Lung (tissue), 12 donors: ENCODE measurements around the gene XBP1. TPM values are rescaled to one million over a fixed set of nuclear protein-coding genes. Genes with fewer than 3 reads are reported as not detected.

Experiments used
- ATAC-seq: fragments of 200-7000 bp; cut with Tn5 transposase; one replicate; pipeline ENCODE4 v1.9.1; 2020; ENCODE audit warnings: moderate number of reproducible peaks; ENCODE audit not compliant: insufficient read depth, low FRiP score
- DNase-seq, 3 donors: peaks; one replicate each; pipeline ENCODE4 v3.0.0-alpha.2; 2013 to 2017
- H3K27ac ChIP-seq, 2 donors: one replicate each; pipeline ENCODE4 v1.5.1; 2013; ENCODE audit warnings: mild to moderate bottlenecking in 2 of 2, moderate library complexity in 2 of 2, control low read depth in 1 of 2, inconsistent platforms in 1 of 2, low read depth in 1 of 2, low read length in 1 of 2
- H3K27me3 ChIP-seq, 3 donors: one replicate each; pipeline ENCODE4 v1.5.1; 2013; ENCODE audit warnings: low read length in 2 of 3; ENCODE audit not compliant: control insufficient read depth in 3 of 3, insufficient read depth in 3 of 3
- H3K36me3 ChIP-seq, 4 donors: one replicate each; pipeline ENCODE4 v1.5.1; 2013; ENCODE audit warnings: low read length in 4 of 4, mild to moderate bottlenecking in 1 of 4, moderate library complexity in 1 of 4; ENCODE audit not compliant: control insufficient read depth in 4 of 4, insufficient read depth in 4 of 4
- H3K4me1 ChIP-seq, 5 donors: one replicate each; pipeline ENCODE4 v1.5.1; 2013; ENCODE audit warnings: low read length in 5 of 5, mild to moderate bottlenecking in 2 of 5, moderate library complexity in 1 of 5; ENCODE audit not compliant: control insufficient read depth in 5 of 5, insufficient read depth in 5 of 5
- H3K4me3 ChIP-seq: one replicate; pipeline ENCODE4 v1.5.1; 2013; ENCODE audit warnings: mild to moderate bottlenecking, control low read depth, moderate library complexity
- H3K9ac ChIP-seq, 2 donors: one replicate each; pipeline ENCODE4 v1.5.1; 2013; ENCODE audit warnings: low read length in 2 of 2, control low read depth in 1 of 2; ENCODE audit not compliant: insufficient read depth in 1 of 2
- H3K9me3 ChIP-seq, 4 donors: one replicate each; pipeline ENCODE4 v1.5.1; 2013; ENCODE audit warnings: low read length in 3 of 4, mild to moderate bottlenecking in 1 of 4, moderate library complexity in 1 of 4; ENCODE audit not compliant: control insufficient read depth in 4 of 4, insufficient read depth in 3 of 4
- WGBS, 2 donors: extraction: QIAGEN DNeasy Blood & Tissue Kit; methylation state at CpG; one replicate each; pipeline ENCODE4 v1.1.7; 2013; 5-methylcytosine and 5-hydroxymethylcytosine counted together
- polyA plus RNA-seq, 2 donors: library from polyadenylated mRNA; stranded (reverse); fragments of 200-250 nt; gene quantifications; one replicate each; pipeline ENCODE4 v1.2.1, GENCODE V29; 2013
- total RNA-seq, 2 donors: library from RNA; depleted of rRNA in 1 of 2; stranded (reverse); fragments of >200 nt in 1 of 2; gene quantifications; one replicate each; pipeline ENCODE4 v1.2.1, GENCODE V29; 2014 to 2021
- TF ChIP-seq, protein P1 (sequence below): IDR thresholded peaks from 2 replicates; pipeline ENCODE4 v1.5.1; 2012; ENCODE audit warnings: mild to moderate bottlenecking; ENCODE audit errors: control extremely low read depth, extremely low read depth
- donor health status: control.
- donor health status: control.
- donor health status: Bipolar disorder and iron deficiency.
- donor health status: healthy.
- donor health status: DM: yes; HTN: yes; CAD: no.

The XBP1 gene
- total and polyA plus RNA-seq, 4 donors, result 144 to 341 (median 311) TPM

GRCh38 chr22:28817919-28818859 is 17.8 kb upstream of the XBP1 start:
- 71 to 78% methylated on average over 14 of the region's 14 CpGs for WGBS, 2 donors
- H3K4me3 ChIP-seq, result no peak overlapping the region
- peak overlapping the region in 1 of 2 donors; percentile 90 for H3K27ac ChIP-seq
- peaks cover 3 to 12% (median 8%) of the 10 kb centered on the region in 5 donors for H3K4me1 ChIP-seq
- H3K9ac ChIP-seq, result peak overlapping the region in 1 of 2 donors; percentile 14
- peaks cover 0 to 3% (median 0%) of the 10 kb centered on the region in 4 donors for H3K36me3 ChIP-seq
- DNase-seq (peak; percentile 73 to 85 (median 73)), ATAC-seq (peak; percentile 54)
- no peaks in the 10 kb centered on the region for H3K27me3 ChIP-seq
- TF ChIP-seq, protein P1, sequence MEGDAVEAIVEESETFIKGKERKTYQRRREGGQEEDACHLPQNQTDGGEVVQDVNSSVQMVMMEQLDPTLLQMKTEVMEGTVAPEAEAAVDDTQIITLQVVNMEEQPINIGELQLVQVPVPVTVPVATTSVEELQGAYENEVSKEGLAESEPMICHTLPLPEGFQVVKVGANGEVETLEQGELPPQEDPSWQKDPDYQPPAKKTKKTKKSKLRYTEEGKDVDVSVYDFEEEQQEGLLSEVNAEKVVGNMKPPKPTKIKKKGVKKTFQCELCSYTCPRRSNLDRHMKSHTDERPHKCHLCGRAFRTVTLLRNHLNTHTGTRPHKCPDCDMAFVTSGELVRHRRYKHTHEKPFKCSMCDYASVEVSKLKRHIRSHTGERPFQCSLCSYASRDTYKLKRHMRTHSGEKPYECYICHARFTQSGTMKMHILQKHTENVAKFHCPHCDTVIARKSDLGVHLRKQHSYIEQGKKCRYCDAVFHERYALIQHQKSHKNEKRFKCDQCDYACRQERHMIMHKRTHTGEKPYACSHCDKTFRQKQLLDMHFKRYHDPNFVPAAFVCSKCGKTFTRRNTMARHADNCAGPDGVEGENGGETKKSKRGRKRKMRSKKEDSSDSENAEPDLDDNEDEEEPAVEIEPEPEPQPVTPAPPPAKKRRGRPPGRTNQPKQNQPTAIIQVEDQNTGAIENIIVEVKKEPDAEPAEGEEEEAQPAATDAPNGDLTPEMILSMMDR, result no peak
- no peaks in the 10 kb centered on the region for H3K9me3 ChIP-seq

DNA sequence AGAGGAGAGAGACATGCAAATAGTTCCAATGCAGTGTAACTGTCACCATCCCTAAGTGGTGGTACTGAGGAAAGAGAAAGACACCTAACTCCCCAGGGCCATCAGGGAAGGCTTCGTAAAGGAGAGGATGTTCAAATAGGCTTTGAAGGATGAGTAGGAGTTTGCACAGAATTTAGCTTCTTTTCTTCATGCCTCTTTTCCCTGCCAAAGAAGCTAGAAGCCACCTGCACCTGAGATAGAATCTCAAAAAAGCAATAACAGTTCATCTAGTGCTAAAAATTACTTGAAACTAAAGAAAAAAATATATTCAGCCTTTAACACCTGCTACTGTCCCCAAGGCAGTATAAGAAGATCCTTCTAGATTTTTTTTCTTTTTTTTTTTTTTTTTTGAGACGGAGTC is 16.7 kb upstream of the XBP1 start:
- H3K4me1 ChIP-seq, result peaks cover 3 to 16% (median 8%) of the 10 kb centered on the region in 5 donors
- WGBS, 2 donors, result 89 to 93% methylated on average over 1 to 2 of the region's 2 CpGs

DNA sequence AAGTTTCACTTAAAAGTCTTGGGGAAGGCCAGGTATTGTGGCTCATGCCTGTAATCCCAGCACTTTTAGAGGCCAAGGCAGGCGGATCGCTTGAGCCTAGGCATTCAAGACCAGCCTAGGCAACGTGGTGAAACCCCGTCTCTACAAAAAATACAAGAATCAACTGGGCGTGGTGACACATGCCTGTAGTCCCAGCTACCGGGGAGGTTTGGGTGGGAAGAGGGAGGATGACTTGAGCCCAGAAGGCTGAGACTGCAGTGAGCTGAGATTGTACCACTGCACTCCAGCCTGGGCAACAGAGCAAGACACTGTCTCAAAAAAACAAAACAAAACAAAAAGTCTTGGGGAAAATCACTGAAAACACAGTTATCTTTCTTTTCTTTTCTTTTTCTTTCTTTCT is 15.4 kb upstream of the XBP1 start:
- 77 to 81% methylated on average over 6 of the region's 6 CpGs for WGBS, 2 donors
- DNase-seq (no peak), ATAC-seq (no peak)
- no peak overlapping the region for H3K27ac ChIP-seq
- H3K4me1 ChIP-seq, result peaks cover 3 to 21% (median 8%) of the 10 kb centered on the region in 5 donors
- no peak overlapping the region for H3K9ac ChIP-seq
- no peak overlapping the region for H3K4me3 ChIP-seq
- H3K9me3 ChIP-seq, result no peaks in the 10 kb centered on the region
- peaks cover 0 to 3% (median 0%) of the 10 kb centered on the region in 4 donors for H3K36me3 ChIP-seq
- H3K27me3 ChIP-seq, result no peaks in the 10 kb centered on the region
- TF ChIP-seq, protein P1, result no peak

More for the DNA sequence above, 16.7 kb upstream of the XBP1 start:
- no peaks in the 10 kb centered on the region for H3K9me3 ChIP-seq
- TF ChIP-seq, protein P1, result no peak
- ATAC-seq, result no peak
- no peaks in the 10 kb centered on the region for H3K27me3 ChIP-seq
- no peak overlapping the region for H3K4me3 ChIP-seq
- no peak for DNase-seq
- H3K36me3 ChIP-seq, result peaks cover 0 to 3% (median 0%) of the 10 kb centered on the region in 4 donors
- H3K27ac ChIP-seq, result no peak overlapping the region
- H3K9ac ChIP-seq, result no peak overlapping the region
